Measurements from ENCODE around the gene PDE12.

The PDE12 gene

GRCh38 chr3:57555738-57556458 is at the start of gene PDE12:
PDE12 (plus strand) TSS chr3:57556274; CDS start chr3:57556380, 106 bp downstream.
- DNase-seq, result peak; percentile 87

- no peak for DNase-seq
Measured at GRCh38 chr3:57512166-57512565, 43.9 kb upstream of the PDE12 start.

GRCh38 chr3:57518276-57518915 is 37.7 kb upstream of the PDE12 start:
- DNase-seq, result no peak

GRCh38 chr3:57530071-57530608 is 25.9 kb upstream of the PDE12 start:
- no peak for DNase-seq

- no peak for DNase-seq
Measured at GRCh38 chr3:57538465-57538864, 17.6 kb upstream of the PDE12 start.

GRCh38 chr3:57544181-57545125 is 11.6 kb upstream of the PDE12 start, which contains the start of gene DNAH12:
DNAH12 (minus strand) TSS chr3:57544344; CDS start chr3:57542870, 1,474 bp downstream.
- no peak for DNase-seq

GRCh38 chr3:57545636-57546268 is 10.3 kb upstream of the PDE12 start:
- DNase-seq, result no peak

GRCh38 chr3:57546616-57547015 is 9.5 kb upstream of the PDE12 start:
- DNase-seq, result no peak

GRCh38 chr3:57555306-57555705 is 768 bp upstream of the PDE12 start:
- DNase-seq, result no peak

GRCh38 chr3:57556459-57557084 is 498 bp downstream of the PDE12 start:
- peak; percentile 49 for DNase-seq

- peak; percentile 41 for DNase-seq
Measured at GRCh38 chr3:57557085-57557537, 1.0 kb downstream of the PDE12 start.

- no peak for DNase-seq
Measured at GRCh38 chr3:57559526-57559925, 3.5 kb downstream of the PDE12 start.

GRCh38 chr3:57569859-57570450 is 13.9 kb downstream of the PDE12 start:
- DNase-seq, result no peak

GRCh38 chr3:57570878-57571277 is 14.8 kb downstream of the PDE12 start:
- no peak for DNase-seq

- DNase-seq, result no peak
Measured at GRCh38 chr3:57572096-57572495, 16.0 kb downstream of the PDE12 start.

- no peak for DNase-seq
Measured at GRCh38 chr3:57575966-57576626, 20.0 kb downstream of the PDE12 start.

- no peak for DNase-seq
Measured at GRCh38 chr3:57577801-57578200, 21.7 kb downstream of the PDE12 start.

GRCh38 chr3:57582474-57583168 is 26.5 kb downstream of the PDE12 start:
- DNase-seq, result peak; percentile 27

- no peak for DNase-seq
Measured at GRCh38 chr3:57583544-57583943, 27.5 kb downstream of the PDE12 start.

- DNase-seq, result no peak
Measured at GRCh38 chr3:57586778-57587177, 30.7 kb downstream of the PDE12 start.

Measured in CD4-positive, alpha-beta T cell treated with Interleukin-10 for 1 hour (primary cell).